Heart left ventricle (tissue), 13 donors: ENCODE results near the gene MAML3.

Experiments
- CTCF ChIP-seq, 12 donors: fragments of 200-600 bp; sonication (generic) in 4 of 12; IDR thresholded peaks; one replicate each; pipeline versions ENCODE4 v1.5.0 to v1.8.0; 2018 to 2022; ENCODE audit warnings: antibody characterized with exemption in 12 of 12, mild to moderate bottlenecking in 5 of 12
- POLR2A ChIP-seq, 2 donors: fragments of 450-650 bp; IDR thresholded peaks; one replicate each; pipeline ENCODE4 v1.6.1; 2017; ENCODE audit warnings: antibody characterized with exemption in 2 of 2, mild to moderate bottlenecking in 2 of 2, moderate library complexity in 2 of 2
- donor health status: ischemic (EF 13 %, LVEDD 7.1; RV severe dilation, severe dysfunction).
- donor health status: DM: no; HTN: yes; CAD: no.
- donor health status: DM: no; HTN: no; CAD: no.
- donor health status: ischemic (EF 25% LVEDD 6.9; RV normal size, moderate dysfunction).
- donor health status: ischemic (EF 25% LVEDD 5.7; RV mildly dilated, moderate dysfunction).
- donor health status: ischemic (EF 35%, LVEDD 5.7; RV mildly dilated, moderate dysfunction).
- donor health status: nonischemic (EF 11% LVEDD 7.7; RV severe dilation, severe dysfunction).
- donor health status: DM: yes; HTN: yes; CAD: no.
- donor health status: PGD.
- donor health status: ischemic (EF 29% LVEDD 5.4; RV normal size, mild dysfunction).
- donor health status: nonischemic (EF 23%, LVEDD 6.1; RV moderate dilation, normal function).

- TF ChIP-seq CTCF (IDR thresholded peaks at IDR 0.05) (no peak), POLR2A (IDR thresholded peaks at IDR 0.05) (no peak)
Measured at GRCh38 chr4:140054861-140055260, 99.1 kb downstream of the MAML3 start.
